Natural killer cell (primary cell): Measurements from ENCODE around the gene STARD9. TPM values are rescaled to one million over a fixed set of nuclear protein-coding genes. Genes with fewer than 3 reads are reported as not detected.

ENCODE experiments used
- ATAC-seq, 3 donors: fragments of 150-1000 bp in 2 of 3; fragments of 200-7000 bp in 1 of 3; cut with Tn5 transposase; 1 replicate in 1 of 3; 2 replicates in 2 of 3; pipeline ENCODE4 v1.10.0; 2021; ENCODE audit warnings: mild to moderate bottlenecking in 2 of 3, moderate library complexity in 2 of 3
- DNase-seq, 2 donors: peaks; one replicate each; pipeline versions ENCODE4 v3.0.0 to v3.0.0-alpha.2; 2013 to 2021; ENCODE audit warnings: mixed read lengths in 1 of 2
- H3K27ac ChIP-seq: one replicate; pipeline ENCODE4 v1.5.1; 2013; ENCODE audit warnings: mild to moderate bottlenecking, low read length
- H3K27me3 ChIP-seq: one replicate; pipeline ENCODE4 v1.6.1; 2013; ENCODE audit warnings: low read length; ENCODE audit not compliant: control insufficient read depth, insufficient read depth
- H3K36me3 ChIP-seq: one replicate; pipeline ENCODE4 v1.6.1; 2013; ENCODE audit warnings: low read length; ENCODE audit not compliant: control insufficient read depth, insufficient read depth
- H3K4me1 ChIP-seq: one replicate; pipeline ENCODE4 v1.6.1; 2013; ENCODE audit warnings: low read length; ENCODE audit not compliant: control insufficient read depth, insufficient read depth
- H3K4me3 ChIP-seq: one replicate; pipeline ENCODE4 v1.5.1; 2013; ENCODE audit warnings: low read length
- H3K9me3 ChIP-seq: one replicate; pipeline ENCODE4 v1.6.1; 2013; ENCODE audit warnings: low read length; ENCODE audit not compliant: control insufficient read depth, insufficient read depth
- H3K27ac Mint-ChIP-seq, 2 donors: one replicate each; pipeline ENCODE4 v1.8.0; 2022; ENCODE audit warnings: mild to moderate bottlenecking in 2 of 2, mixed read lengths in 2 of 2, moderate library complexity in 1 of 2
- H3K27me3 Mint-ChIP-seq, 2 donors: one replicate each; pipeline ENCODE4 v1.8.0; 2022; ENCODE audit warnings: low read depth in 2 of 2, mixed read lengths in 2 of 2
- H3K36me3 Mint-ChIP-seq: one replicate; pipeline ENCODE4 v1.8.0; 2022; ENCODE audit warnings: mixed read lengths
- H3K4me1 Mint-ChIP-seq, 2 donors: one replicate each; pipeline ENCODE4 v1.8.0; 2022; ENCODE audit warnings: mixed read lengths in 2 of 2
- H3K4me3 Mint-ChIP-seq: one replicate; pipeline ENCODE4 v1.8.0; 2022; ENCODE audit warnings: mild to moderate bottlenecking, moderate library complexity, mixed read lengths
- H3K9me3 Mint-ChIP-seq, 2 donors: one replicate each; pipeline ENCODE4 v1.8.0; 2022; ENCODE audit warnings: mixed read lengths in 2 of 2
- WGBS: methylation state at CpG from one replicate; pipeline ENCODE4 v1.1.7; 2013; ENCODE audit warnings: missing lambda C conversion rate; ENCODE audit not compliant: insufficient coverage; 5-methylcytosine and 5-hydroxymethylcytosine counted together
- intact Hi-C: fragments of 100-400 bp; cut with micrococcal nuclease; formaldehyde crosslinking; loops from one replicate; pipeline ENCODE4 v1.14.2; 2022
- total RNA-seq, 4 donors: library from RNA; stranded (reverse); fragments of 120-200 nt in 1 of 4; gene quantifications; one replicate each; pipeline versions ENCODE4 v1.2.3 to v1.2.4, GENCODE V29; 2013 to 2022
- TF ChIP-seq, protein P1 (sequence below): fragments of 200-600 bp; IDR thresholded peaks from one replicate; pipeline ENCODE4 v1.8.0; 2022; ENCODE audit warnings: antibody characterized with exemption

The STARD9 gene
- total RNA-seq, 3 donors from 2014 or later (not counting 1 experiment from before 2014, with no cell fraction given), result 20.0 to 22.5 (median 20.1) TPM

DNA sequence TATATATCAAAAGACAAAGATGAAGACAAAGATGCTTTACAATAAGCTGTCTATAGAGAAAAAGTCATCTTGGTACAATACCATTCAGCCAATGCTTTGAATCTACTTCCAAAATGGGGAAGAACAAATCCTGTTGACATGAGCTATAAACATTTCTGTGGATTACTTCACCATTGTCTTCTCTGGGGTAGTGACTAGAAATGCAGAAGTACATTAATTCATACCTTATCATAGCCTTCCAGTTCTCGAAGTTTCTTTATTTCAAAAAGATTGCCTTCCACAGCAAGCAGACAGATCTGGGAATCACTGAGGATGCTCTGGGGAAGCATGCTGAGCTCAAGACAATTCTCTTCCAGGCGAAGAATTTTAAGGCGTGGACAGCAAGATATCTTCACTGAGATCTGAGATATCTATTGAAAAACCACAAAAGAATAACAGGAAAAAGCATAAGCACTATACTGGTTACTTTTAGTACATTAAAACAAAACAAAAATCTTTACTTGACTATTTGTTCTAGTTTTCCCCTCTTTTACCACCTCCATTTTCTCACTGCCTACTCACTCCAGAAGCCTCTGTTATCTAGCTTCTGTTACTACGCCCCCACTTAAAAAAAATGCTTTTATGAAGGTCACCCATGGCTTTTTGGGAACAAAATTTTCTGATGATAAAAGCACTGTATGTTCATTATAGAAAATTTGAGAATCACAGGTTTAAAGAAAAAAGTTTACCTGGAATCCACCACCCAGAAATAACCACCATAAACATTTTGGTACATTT is 30.4 kb upstream of the STARD9 start:
- H3K36me3 Mint-ChIP-seq, result no peaks in the 10 kb centered on the region
- H3K9me3 Mint-ChIP-seq, result no peaks in the 10 kb centered on the region
- no peak overlapping the region for H3K4me3 Mint-ChIP-seq
- Histone ChIP-seq H3K27ac (no peak overlapping the region), H3K4me3 (no peak overlapping the region), H3K36me3 (peaks cover 21% of the 10 kb centered on the region), H3K4me1 (peaks cover 22% of the 10 kb centered on the region), H3K27me3 (no peaks in the 10 kb centered on the region), H3K9me3 (no peaks in the 10 kb centered on the region)
- TF ChIP-seq, protein P1, sequence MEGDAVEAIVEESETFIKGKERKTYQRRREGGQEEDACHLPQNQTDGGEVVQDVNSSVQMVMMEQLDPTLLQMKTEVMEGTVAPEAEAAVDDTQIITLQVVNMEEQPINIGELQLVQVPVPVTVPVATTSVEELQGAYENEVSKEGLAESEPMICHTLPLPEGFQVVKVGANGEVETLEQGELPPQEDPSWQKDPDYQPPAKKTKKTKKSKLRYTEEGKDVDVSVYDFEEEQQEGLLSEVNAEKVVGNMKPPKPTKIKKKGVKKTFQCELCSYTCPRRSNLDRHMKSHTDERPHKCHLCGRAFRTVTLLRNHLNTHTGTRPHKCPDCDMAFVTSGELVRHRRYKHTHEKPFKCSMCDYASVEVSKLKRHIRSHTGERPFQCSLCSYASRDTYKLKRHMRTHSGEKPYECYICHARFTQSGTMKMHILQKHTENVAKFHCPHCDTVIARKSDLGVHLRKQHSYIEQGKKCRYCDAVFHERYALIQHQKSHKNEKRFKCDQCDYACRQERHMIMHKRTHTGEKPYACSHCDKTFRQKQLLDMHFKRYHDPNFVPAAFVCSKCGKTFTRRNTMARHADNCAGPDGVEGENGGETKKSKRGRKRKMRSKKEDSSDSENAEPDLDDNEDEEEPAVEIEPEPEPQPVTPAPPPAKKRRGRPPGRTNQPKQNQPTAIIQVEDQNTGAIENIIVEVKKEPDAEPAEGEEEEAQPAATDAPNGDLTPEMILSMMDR, result no peak
- DNase-seq, result no peak
- no peaks in the 10 kb centered on the region for H3K27me3 Mint-ChIP-seq
- WGBS, result 89% methylated on average over 4 of the region's 4 CpGs
- ATAC-seq, result no peak
- H3K4me1 Mint-ChIP-seq, result peaks cover 35% of the 10 kb centered on the region in 2 donors
- intact Hi-C loops, result loop anchor here (5.0 kb wide), 2 partner anchors 48 to 62 kb away; partner anchors contain the start of gene SNAP23
- H3K27ac Mint-ChIP-seq, result peak overlapping the region in 1 of 2 donors; percentile 2

GRCh38 chr15:42547918-42548248 is 27.5 kb upstream of the STARD9 start:
- no peaks in the 10 kb centered on the region for H3K27me3 ChIP-seq
- H3K36me3 ChIP-seq, result peaks cover 17% of the 10 kb centered on the region
- WGBS, result 5% methylated on average over 8 of the region's 9 CpGs
- TF ChIP-seq, protein P1, result no peak
- no peaks in the 10 kb centered on the region for H3K9me3 ChIP-seq
- H3K9me3 Mint-ChIP-seq, result no peaks in the 10 kb centered on the region
- no peaks in the 10 kb centered on the region for H3K36me3 Mint-ChIP-seq
- ATAC-seq (peak in 1 of 3 donors; percentile 11), DNase-seq (no peak)
- H3K27me3 Mint-ChIP-seq, result no peaks in the 10 kb centered on the region
- H3K27ac ChIP-seq, result peak overlapping the region; percentile 84
- H3K4me1 ChIP-seq, result peaks cover 23% of the 10 kb centered on the region
- H3K27ac Mint-ChIP-seq, result peak overlapping the region; percentile 94 to 96
- peak overlapping the region; percentile 99 for H3K4me3 Mint-ChIP-seq
- H3K4me1 Mint-ChIP-seq, result peaks cover 36 to 37% of the 10 kb centered on the region in 2 donors
- intact Hi-C loops, result loop anchor here (2.0 to 5.0 kb wide), 4 partner anchors 27 to 103 kb away; partner anchors contain the start of genes SNAP23 and STARD9
- H3K4me3 ChIP-seq, result peak overlapping the region; percentile 96

DNA sequence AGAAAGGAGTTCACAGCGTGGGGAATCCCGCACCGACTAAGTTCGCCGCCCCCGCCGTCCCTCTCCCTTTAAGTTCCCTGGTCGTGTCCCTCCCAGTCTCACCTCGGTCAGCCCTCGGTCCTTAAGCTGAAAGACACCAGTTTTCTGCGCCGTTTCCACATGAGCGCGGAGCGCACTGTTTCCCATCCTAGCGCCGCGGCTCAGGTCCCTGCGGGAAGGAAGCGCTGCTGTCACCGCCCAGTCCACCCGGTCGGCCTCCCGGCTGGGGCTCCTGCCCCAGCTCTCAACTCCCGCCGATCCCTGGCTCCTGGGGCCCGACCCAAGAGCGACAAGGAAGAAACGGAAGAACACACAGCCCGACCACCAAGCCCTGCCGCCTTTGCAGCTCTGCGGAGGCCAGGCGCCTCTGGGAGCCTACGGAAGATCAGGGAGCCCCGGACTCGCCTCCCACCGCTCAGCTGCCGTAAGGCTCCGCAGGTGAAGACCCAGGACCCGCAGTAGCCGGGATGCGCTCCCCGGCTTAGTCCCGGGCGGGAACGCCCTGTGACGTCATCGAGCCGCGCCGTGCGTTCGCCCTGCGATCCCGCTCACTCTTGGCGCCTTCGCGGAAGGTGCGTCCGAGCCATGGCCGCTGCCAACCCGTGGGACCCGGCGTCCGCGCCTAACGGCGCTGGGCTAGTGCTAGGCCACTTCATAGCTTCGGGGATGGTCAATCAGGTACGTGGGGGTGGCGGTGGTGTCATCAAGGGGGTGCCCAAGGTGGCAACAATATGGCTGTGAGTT is 27.0 kb upstream of the STARD9 start, which contains the start of the genes HAUS2 and LRRC57:
HAUS2 (plus strand) TSS at position 590 of the 783 bp plus-strand sequence; CDS start at position 625, 35 bp downstream.
LRRC57 (minus strand) TSS at position 545 of the 783 bp plus-strand sequence; CDS start at position 186, 359 bp downstream.
- H3K4me3 ChIP-seq, result peak within 1 kb of the TSS; percentile 96
- ATAC-seq (peak; percentile 86 to 91 (median 90)), DNase-seq (peak; percentile 85 to 93)
- H3K9me3 Mint-ChIP-seq, result no peaks in the 10 kb centered on the region
- H3K27me3 ChIP-seq, result no peaks in the 10 kb centered on the region
- H3K27ac ChIP-seq, result peak within 1 kb of the TSS; percentile 84
- intact Hi-C loops, result loop anchor here (2.0 to 5.0 kb wide), 4 partner anchors 26 to 102 kb away; partner anchors contain the start of genes SNAP23 and STARD9
- peak within 1 kb of the TSS; percentile 99 for H3K4me3 Mint-ChIP-seq
- H3K4me1 ChIP-seq, result peaks cover 23% of the 10 kb centered on the region
- no peaks in the 10 kb centered on the region for H3K9me3 ChIP-seq
- TF ChIP-seq, protein P1, result no peak
- peak within 1 kb of the TSS; percentile 94 to 96 for H3K27ac Mint-ChIP-seq
- H3K36me3 ChIP-seq, result peaks cover 14% of the 10 kb centered on the region
- under 1% methylated on average over 71 of the region's 71 CpGs for WGBS
- H3K27me3 Mint-ChIP-seq, result no peaks in the 10 kb centered on the region
- H3K4me1 Mint-ChIP-seq, result peaks cover 36 to 37% of the 10 kb centered on the region in 2 donors
- no peaks in the 10 kb centered on the region for H3K36me3 Mint-ChIP-seq
